IMR-90 (cell line): ENCODE results near the gene CEP95. TPM values are rescaled to one million over a fixed set of nuclear protein-coding genes. Genes with fewer than 3 reads are reported as not detected.

ENCODE experiments used
- ATAC-seq: fragments of 200-7000 bp; cut with Tn5 transposase; 2 replicates; pipeline ENCODE4 v1.9.1; 2020; ENCODE audit warnings: low read depth, mild to moderate bottlenecking, moderate library complexity
- BruUV-seq: library from RNA; stranded (reverse); fragments of 400-500 nt; replicated peaks from 2 replicates; lab custom pipeline; 2021; lab: Mats Ljungman, UMichigan
- CTCF ChIA-PET: fragments of 300-600 bp; formaldehyde crosslinking; extraction: SDS; loops from one replicate; lab custom pipeline; 2021; ENCODE audit warnings: antibody characterized with exemption; lab: Yijun Ruan, JAX
- POLR2A ChIA-PET: fragments of 300-600 bp; sonication (Branson Sonifier 250); formaldehyde crosslinking; loops from one replicate; lab custom pipeline; 2022; ENCODE audit warnings: antibody characterized with exemption; ENCODE audit not compliant: unreplicated experiment; lab: Charles Lee
- DNase-seq: peaks from one replicate; pipeline ENCODE4 v3.0.0; 2013
- H2AFZ ChIP-seq: replicated peaks from 2 replicates; pipeline ENCODE3; 2013; ENCODE audit warnings: low read length, mild to moderate bottlenecking; ENCODE audit not compliant: poor library complexity
- H2AK5ac ChIP-seq: 2 replicates; pipeline ENCODE4 v1.6.1; 2013; ENCODE audit warnings: low read depth, low read length, inconsistent platforms
- H2AK9ac ChIP-seq: replicated peaks from 2 replicates; pipeline ENCODE3; 2013; ENCODE audit warnings: mild to moderate bottlenecking, low read depth, low read length, moderate library complexity; ENCODE audit not compliant: poor library complexity
- H2BK120ac ChIP-seq: 2 replicates; pipeline ENCODE4 v1.6.1; 2013; ENCODE audit warnings: low read depth, low read length, inconsistent platforms
- H2BK15ac ChIP-seq: 3 replicates; pipeline ENCODE4 v1.6.1; 2013; ENCODE audit warnings: low read depth, low read length, inconsistent platforms
- H2BK20ac ChIP-seq: 2 replicates; pipeline ENCODE4 v1.6.1; 2013; ENCODE audit warnings: low read depth, mild to moderate bottlenecking, inconsistent platforms, low read length, moderate library complexity
- H2BK5ac ChIP-seq: 2 replicates; pipeline ENCODE4 v1.6.1; 2013; ENCODE audit warnings: mild to moderate bottlenecking, low read depth, low read length, inconsistent platforms; ENCODE audit not compliant: poor library complexity, severe bottlenecking
- H3K14ac ChIP-seq: replicated peaks from 2 replicates; pipeline ENCODE4 v1.6.1; 2013; ENCODE audit warnings: low read depth, low read length, inconsistent platforms
- H3K18ac ChIP-seq: 2 replicates; pipeline ENCODE4 v1.6.1; 2013; ENCODE audit warnings: low read depth, low read length, control low read depth
- H3K23ac ChIP-seq: 2 replicates; pipeline ENCODE4 v1.6.1; 2013; ENCODE audit warnings: low read depth, low read length, inconsistent platforms
- H3K27ac ChIP-seq: 2 replicates; pipeline ENCODE4 v1.5.1; 2013; ENCODE audit warnings: mild to moderate bottlenecking, control low read depth, low read length; ENCODE audit not compliant: insufficient read depth
- H3K27me3 ChIP-seq: 2 replicates; pipeline ENCODE4 v1.6.1; 2013; ENCODE audit warnings: low read length; ENCODE audit not compliant: control insufficient read depth, insufficient read depth
- H3K36me3 ChIP-seq: 2 replicates; pipeline ENCODE4 v1.6.1; 2013; ENCODE audit warnings: low read length, mixed read lengths; ENCODE audit not compliant: control insufficient read depth, insufficient read depth
- H3K4ac ChIP-seq: 2 replicates; pipeline ENCODE4 v1.6.1; 2013; ENCODE audit warnings: low read depth, low read length, inconsistent platforms
- H3K4me1 ChIP-seq: 2 replicates; pipeline ENCODE4 v1.6.1; 2013; ENCODE audit warnings: low read length, mixed read lengths; ENCODE audit not compliant: control insufficient read depth, insufficient read depth
- H3K4me2 ChIP-seq: 2 replicates; pipeline ENCODE4 v1.6.1; 2013; ENCODE audit warnings: low read depth, mild to moderate bottlenecking, control low read depth, low read length, moderate library complexity
- H3K4me3 ChIP-seq: 2 replicates; pipeline ENCODE4 v1.5.1; 2013; ENCODE audit warnings: low read depth, mild to moderate bottlenecking, control low read depth, low read length, moderate library complexity; ENCODE audit not compliant: insufficient read depth
- H3K56ac ChIP-seq: 2 replicates; pipeline ENCODE4 v1.6.1; 2013; ENCODE audit warnings: low read length, inconsistent platforms; ENCODE audit not compliant: insufficient read depth; ENCODE audit errors: extremely low read depth
- H3K79me1 ChIP-seq, 2 experiments: 2 replicates each; pipeline ENCODE4 v1.6.1; 2013; ENCODE audit warnings: low read length in 2 of 2, inconsistent platforms in 1 of 2, low read depth in 1 of 2
- H3K9ac ChIP-seq: 2 replicates; pipeline ENCODE4 v1.6.1; 2013; ENCODE audit warnings: low read depth, low read length, control low read depth
- H3K9me1 ChIP-seq: 2 replicates; pipeline ENCODE4 v1.6.1; 2013; ENCODE audit warnings: low read length, inconsistent platforms; ENCODE audit not compliant: insufficient read depth
- H3K9me3 ChIP-seq: 2 replicates; pipeline ENCODE4 v1.6.1; 2013; ENCODE audit warnings: low read length; ENCODE audit not compliant: control insufficient read depth, insufficient read depth
- H4K20me1 ChIP-seq: 2 replicates; pipeline ENCODE4 v1.6.1; 2013; ENCODE audit warnings: low read length, inconsistent platforms; ENCODE audit not compliant: insufficient read depth
- H4K5ac ChIP-seq: 2 replicates; pipeline ENCODE4 v1.6.1; 2013; ENCODE audit warnings: mild to moderate bottlenecking, low read depth, low read length, control low read depth
- H4K8ac ChIP-seq, 2 experiments: 2 replicates each; pipeline ENCODE4 v1.6.1; 2013; ENCODE audit warnings: low read depth in 2 of 2, low read length in 2 of 2, control low read depth in 1 of 2, inconsistent platforms in 1 of 2
- H4K91ac ChIP-seq: 2 replicates; pipeline ENCODE4 v1.6.1; 2013; ENCODE audit warnings: low read depth, low read length, inconsistent platforms; ENCODE audit not compliant: insufficient read depth
- BHLHE40 ChIP-seq: fragments of 150-350 bp; IDR thresholded peaks from 2 replicates; pipeline ENCODE4 v1.6.1; 2016; ENCODE audit warnings: mild to moderate bottlenecking, low read depth, low read length
- CEBPB ChIP-seq: IDR thresholded peaks from 2 replicates; pipeline ENCODE4 v1.6.1; 2012; ENCODE audit warnings: low read depth, low read length, improper control_type of control experiment
- CHD1 ChIP-seq: IDR thresholded peaks from 2 replicates; pipeline ENCODE4 v1.6.1; 2012; ENCODE audit warnings: low read depth, low read length, improper control_type of control experiment
- CTCF ChIP-seq: conservative IDR thresholded peaks from 2 replicates; pipeline ENCODE4 v1.5.1; 2012; ENCODE audit warnings: mild to moderate bottlenecking, low read depth, low read length, improper control_type of control experiment
- FOS ChIP-seq: fragments of 150-350 bp; IDR thresholded peaks from 2 replicates; pipeline ENCODE4 v1.6.1; 2016; ENCODE audit warnings: low read depth, low read length
- MAFK ChIP-seq: IDR thresholded peaks from 2 replicates; pipeline ENCODE4 v1.6.1; 2012; ENCODE audit warnings: low read depth, low read length, improper control_type of control experiment
- MAZ ChIP-seq: IDR thresholded peaks from 2 replicates; pipeline ENCODE4 v1.6.1; 2012; ENCODE audit warnings: low read depth, mild to moderate bottlenecking, low read length, improper control_type of control experiment, moderate library complexity, borderline replicate concordance
- NFE2L2 ChIP-seq: fragments of 150-350 bp; IDR thresholded peaks from 2 replicates; pipeline ENCODE4 v1.6.1; 2016; ENCODE audit warnings: low read depth, mild to moderate bottlenecking, low read length
- POLR2A ChIP-seq: IDR thresholded peaks from 2 replicates; pipeline ENCODE4 v1.6.1; 2012; ENCODE audit warnings: mild to moderate bottlenecking, low read depth, low read length
- RCOR1 ChIP-seq: IDR thresholded peaks from 2 replicates; pipeline ENCODE4 v1.6.1; 2012; ENCODE audit warnings: mild to moderate bottlenecking, low read length, improper control_type of control experiment; ENCODE audit not compliant: insufficient replicate concordance
- RFX5 ChIP-seq: IDR thresholded peaks from 2 replicates; pipeline ENCODE4 v1.8.0; 2012; ENCODE audit warnings: low read depth, mild to moderate bottlenecking, low read length, moderate library complexity
- SMC3 ChIP-seq: fragments of 150-350 bp; IDR thresholded peaks from 2 replicates; pipeline ENCODE4 v1.6.1; 2016; ENCODE audit warnings: low read depth, mild to moderate bottlenecking, antibody characterized with exemption, low read length, moderate library complexity
- WGBS, 2 experiments: methylation state at CpG; one replicate each; pipeline versions ENCODE4 v1.1.5 to v1.1.7; 2013; ENCODE audit warnings: missing lambda C conversion rate in 2 of 2; ENCODE audit not compliant: insufficient read length in 1 of 2; ENCODE audit errors: extremely low coverage in 2 of 2; 5-methylcytosine and 5-hydroxymethylcytosine counted together
- dilution Hi-C: fragments of 300-500 bp; cut with HindIII; formaldehyde crosslinking; loops from one replicate; pipeline ENCODE4 v1.14.3; 2018; ENCODE audit warnings: low sequenced_read_pairs; ENCODE audit not compliant: unreplicated experiment
- in situ Hi-C: fragments of 300-500 bp; cut with MboI; formaldehyde crosslinking; loops from 3 replicates; pipeline ENCODE4 v1.14.3; 2019; ENCODE audit warnings: low sequenced_read_pairs, inconsistent platforms, mixed read lengths
- intact Hi-C: fragments of 100-400 bp; cut with micrococcal nuclease; formaldehyde crosslinking; loops from 2 replicates; pipeline ENCODE4 v1.10.0; 2022
- polyA plus RNA-seq, 3 experiments: library from polyadenylated mRNA; depleted of rRNA; stranded (reverse); fragments of >200 nt; gene quantifications; 2 replicates each; pipeline ENCODE4 v1.2.3, GENCODE V29; 2012; ENCODE audit warnings: low replicate concordance in 1 of 3
- total RNA-seq: library from RNA; depleted of rRNA; stranded (reverse); fragments of >200 nt; gene quantifications from 2 replicates; pipeline ENCODE4 v1.2.3, GENCODE V29; 2012
- TF ChIP-seq, protein P1 (sequence below): fragments of 150-350 bp; IDR thresholded peaks from 2 replicates; pipeline ENCODE4 v1.6.1; 2016; ENCODE audit warnings: low read depth, mild to moderate bottlenecking, low read length, moderate library complexity, borderline replicate concordance
- TF ChIP-seq, protein P2 (sequence below): fragments of 150-350 bp; IDR thresholded peaks from 2 replicates; pipeline ENCODE4 v1.6.1; 2017; ENCODE audit warnings: mild to moderate bottlenecking, antibody characterized with exemption, low read length, low read depth

CEP95 gene
- total and polyA plus RNA-seq, 2 of the 4 experiments (the other 2 are of a cell fraction) = 6.1 to 13.6 TPM

DNA sequence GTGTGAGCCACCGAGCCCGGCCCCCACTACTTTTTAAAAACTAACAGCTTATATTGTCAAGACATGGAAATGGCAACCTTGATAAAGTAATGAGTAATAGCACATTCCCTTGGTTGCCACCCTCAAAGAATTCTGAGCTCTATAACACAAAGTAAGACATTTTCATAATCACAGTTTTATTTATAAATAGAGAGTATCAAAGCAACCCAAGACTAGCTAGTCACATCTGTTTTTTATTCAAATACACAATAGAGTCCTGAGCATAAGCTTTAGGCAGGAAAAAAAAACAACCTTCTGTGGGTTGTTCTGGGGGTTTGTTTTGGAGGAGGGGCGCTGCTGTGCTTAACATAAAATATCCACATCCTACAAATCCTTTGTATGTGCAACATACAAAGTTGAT lies 68.7 kb downstream of the CEP95 start:
- no peak overlapping the region for H3K4ac ChIP-seq
- no peak overlapping the region for H2BK15ac ChIP-seq
- H3K4me2 ChIP-seq = no peak overlapping the region
- H3K4me3 ChIP-seq = no peak overlapping the region
- peaks cover 82% of the 10 kb centered on the region for H4K20me1 ChIP-seq
- H2AK9ac ChIP-seq = no peak overlapping the region
- no peak overlapping the region for H3K14ac ChIP-seq
- no peak overlapping the region for H2BK120ac ChIP-seq
- peaks cover 8% of the 10 kb centered on the region; the same call in 1 of the 2 replicates for H3K4me1 ChIP-seq
- H3K56ac ChIP-seq = no peak overlapping the region
- no peak overlapping the region for H2BK20ac ChIP-seq
- no peak overlapping the region for H3K27ac ChIP-seq
- peaks cover 2% of the 10 kb centered on the region for H3K9me1 ChIP-seq
- H2AK5ac ChIP-seq = no peak overlapping the region
- no peak overlapping the region for H2AFZ ChIP-seq
- H3K18ac ChIP-seq = no peak overlapping the region
- in situ Hi-C loops (no loop called here), intact Hi-C loops (no loop called here), dilution Hi-C loops (no loop called here)
- ATAC-seq (no peak), DNase-seq (no peak)
- ChIA-PET CTCF (no interaction called here), POLR2A (interaction anchor here (1.0 kb wide), 1 partner anchor 9 kb away, joined by 6 read pairs; no protein-coding TSS in a partner anchor)
- H3K79me1 ChIP-seq = peaks cover 33 to 67% of the 10 kb centered on the region in 2 experiments
- H3K23ac ChIP-seq = 0 out of 2 replicates have a peak overlapping the region, but pooled peaks have one; percentile 4
- no CpG with 5 or more reads among the region's 3 CpGs for WGBS, 2 experiments
- BruUV-seq = no TSS peak
- no peaks in the 10 kb centered on the region for H3K9me3 ChIP-seq
- H3K9ac ChIP-seq = no peak overlapping the region
- H4K91ac ChIP-seq = no peak overlapping the region
- no peaks in the 10 kb centered on the region for H3K27me3 ChIP-seq
- no peak for TF ChIP-seq SMC3
- TF ChIP-seq MAFK = no peak
- TF ChIP-seq POLR2A = no peak
- no peak for TF ChIP-seq CTCF
- no peak for TF ChIP-seq NFE2L2
- TF ChIP-seq, protein P1, sequence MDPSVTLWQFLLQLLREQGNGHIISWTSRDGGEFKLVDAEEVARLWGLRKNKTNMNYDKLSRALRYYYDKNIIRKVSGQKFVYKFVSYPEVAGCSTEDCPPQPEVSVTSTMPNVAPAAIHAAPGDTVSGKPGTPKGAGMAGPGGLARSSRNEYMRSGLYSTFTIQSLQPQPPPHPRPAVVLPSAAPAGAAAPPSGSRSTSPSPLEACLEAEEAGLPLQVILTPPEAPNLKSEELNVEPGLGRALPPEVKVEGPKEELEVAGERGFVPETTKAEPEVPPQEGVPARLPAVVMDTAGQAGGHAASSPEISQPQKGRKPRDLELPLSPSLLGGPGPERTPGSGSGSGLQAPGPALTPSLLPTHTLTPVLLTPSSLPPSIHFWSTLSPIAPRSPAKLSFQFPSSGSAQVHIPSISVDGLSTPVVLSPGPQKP = no peak
- TF ChIP-seq CEBPB = no peak
- no peak for TF ChIP-seq RCOR1
- TF ChIP-seq, protein P2, sequence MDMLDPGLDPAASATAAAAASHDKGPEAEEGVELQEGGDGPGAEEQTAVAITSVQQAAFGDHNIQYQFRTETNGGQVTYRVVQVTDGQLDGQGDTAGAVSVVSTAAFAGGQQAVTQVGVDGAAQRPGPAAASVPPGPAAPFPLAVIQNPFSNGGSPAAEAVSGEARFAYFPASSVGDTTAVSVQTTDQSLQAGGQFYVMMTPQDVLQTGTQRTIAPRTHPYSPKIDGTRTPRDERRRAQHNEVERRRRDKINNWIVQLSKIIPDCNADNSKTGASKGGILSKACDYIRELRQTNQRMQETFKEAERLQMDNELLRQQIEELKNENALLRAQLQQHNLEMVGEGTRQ = no peak
- no peak for TF ChIP-seq FOS
- no peak for TF ChIP-seq BHLHE40
- TF ChIP-seq CHD1 = no peak
- no peak for TF ChIP-seq RFX5
- no peak for TF ChIP-seq MAZ
- H3K36me3 ChIP-seq = peaks cover 47% of the 10 kb centered on the region
- H4K5ac ChIP-seq = no peak overlapping the region
- H2BK5ac ChIP-seq = peak overlapping the region; percentile 18
- no peak overlapping the region for H4K8ac ChIP-seq
